ENCODE measurements around the gene POLG2. TPM values are rescaled to one million over a fixed set of nuclear protein-coding genes. Genes with fewer than 3 reads are reported as not detected.

Gene POLG2
- total and polyA plus RNA-seq, 9 of the 15 experiments (the other 6 are each of a cell fraction or from before 2014, with no cell fraction given), result 13.4 to 44.8 (median 37.0) TPM

DNA sequence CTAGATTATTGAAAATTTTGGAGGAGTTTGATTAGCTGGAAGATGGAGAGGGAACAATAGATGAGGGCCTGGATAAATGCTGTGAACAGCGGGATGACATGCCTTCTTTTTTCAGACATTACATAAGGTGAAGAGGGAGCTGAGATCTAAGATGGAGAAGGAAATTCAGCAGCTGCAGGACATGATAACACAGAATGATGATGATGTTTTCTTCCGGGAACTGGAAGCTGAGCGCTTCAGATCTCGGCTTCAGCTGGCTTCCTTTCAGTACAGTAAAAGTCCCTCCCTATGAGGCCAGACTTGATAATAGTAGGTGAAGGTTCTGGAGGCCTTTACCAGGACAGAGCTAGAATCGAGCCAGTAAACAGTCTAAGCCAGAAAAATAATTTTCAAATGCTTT lies 40.6 kb upstream of the POLG2 start (continued):
- TF ChIP-seq REST (IDR thresholded peaks at IDR 0.05; ENCODE audit: borderline replicate concordance) (no peak; the same call in 1 of the 2 replicates), REST (CRISPR knock-in tag; IDR thresholded peaks at IDR 0.05; ENCODE audit: low read depth) (no peak), JUN (IDR thresholded peaks at IDR 0.05; ENCODE audit: borderline replicate concordance, low read depth, low read length) (peak; percentile 54; the same call in 1 of the 2 replicates), JUN (CRISPR knock-in tag; IDR thresholded peaks at IDR 0.05; ENCODE audit: borderline replicate concordance) (no peak; the same call in 1 of the 2 replicates), POLR2AphosphoS5 (IDR thresholded peaks at IDR 0.05; ENCODE audit: control insufficient read depth, insufficient read depth, low read depth, low read length) (peak; percentile 85), ETV1 (tag; conservative IDR thresholded peaks at IDR 0.05; ENCODE audit: low read depth) (peak; percentile 91), FOXM1 (IDR thresholded peaks at IDR 0.05; ENCODE audit: low read depth) (peak; percentile 69; the same call in 1 of the 2 replicates), FOXM1 (CRISPR knock-in tag; IDR thresholded peaks at IDR 0.05; ENCODE audit: low read depth) (no peak), ZNF609 (CRISPR knock-in tag; IDR thresholded peaks at IDR 0.05; ENCODE audit: borderline replicate concordance) (0 out of 2 replicates have a peak, but pooled peaks have one; percentile 27), USF2 (CRISPR knock-in tag; IDR thresholded peaks at IDR 0.05) (no peak), RAD21 (CRISPR knock-in tag; conservative IDR thresholded peaks at IDR 0.05 in 1 of 2, IDR thresholded peaks at IDR 0.05 in 1 of 2) (0 out of 4 replicates have a peak, but pooled peaks of 1 of the 2 experiments have one; percentile 13)
- TF ChIP-seq, protein P1, sequence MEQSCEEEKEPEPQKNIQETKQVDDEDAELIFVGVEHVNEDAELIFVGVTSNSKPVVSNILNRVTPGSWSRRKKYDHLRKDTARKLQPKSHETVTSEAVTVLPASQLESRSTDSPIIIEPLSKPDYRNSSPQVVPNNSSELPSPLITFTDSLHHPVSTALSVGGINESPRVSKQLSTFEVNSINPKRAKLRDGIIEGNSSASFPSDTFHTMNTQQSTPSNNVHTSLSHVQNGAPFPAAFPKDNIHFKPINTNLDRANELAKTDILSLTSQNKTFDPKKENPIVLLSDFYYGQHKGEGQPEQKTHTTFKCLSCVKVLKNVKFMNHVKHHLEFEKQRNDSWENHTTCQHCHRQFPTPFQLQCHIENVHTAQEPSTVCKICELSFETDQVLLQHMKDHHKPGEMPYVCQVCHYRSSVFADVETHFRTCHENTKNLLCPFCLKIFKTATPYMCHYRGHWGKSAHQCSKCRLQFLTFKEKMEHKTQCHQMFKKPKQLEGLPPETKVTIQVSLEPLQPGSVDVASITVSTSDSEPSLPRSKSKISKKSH (CRISPR knock-in tag; IDR thresholded peaks at IDR 0.05), result no peak
